GM12875 (cell line): ENCODE results near the gene COPS7B.
A peak's percentile ranks its signal among the peaks of the same experiment; 100 is the strongest.

ENCODE experiments used
- H3K4me3 ChIP-seq: one replicate; pipeline ENCODE4 v1.5.1; 2011; ENCODE audit warnings: low read depth, low read length, control low read depth
- CTCF ChIP-seq: IDR thresholded peaks from 2 replicates; pipeline ENCODE4 v1.5.1; 2011; ENCODE audit warnings: low read depth, mild to moderate bottlenecking, control low read depth, inconsistent platforms, low read length, moderate library complexity, borderline replicate concordance; ENCODE audit not compliant: insufficient read depth

Gene COPS7B

GRCh38 chr2:231752061-231752460 lies 34.2 kb upstream of the COPS7B start:
- no peak overlapping the region for H3K4me3 ChIP-seq
- no peak for TF ChIP-seq CTCF

GRCh38 chr2:231761735-231762134 lies 24.5 kb upstream of the COPS7B start:
- no peak overlapping the region for H3K4me3 ChIP-seq
- TF ChIP-seq CTCF = no peak

- no peak overlapping the region for H3K4me3 ChIP-seq
- TF ChIP-seq CTCF = no peak
Measured at GRCh38 chr2:231764124-231764523, 22.1 kb upstream of the COPS7B start.

GRCh38 chr2:231764760-231765159 lies 21.5 kb upstream of the COPS7B start:
- no peak for TF ChIP-seq CTCF
- no peak overlapping the region for H3K4me3 ChIP-seq

- no peak for TF ChIP-seq CTCF
- H3K4me3 ChIP-seq = no peak overlapping the region
Measured at GRCh38 chr2:231765496-231765929, 20.7 kb upstream of the COPS7B start.

- no peak overlapping the region for H3K4me3 ChIP-seq
- no peak for TF ChIP-seq CTCF
Measured at GRCh38 chr2:231769170-231770136, 16.8 kb upstream of the COPS7B start.

- TF ChIP-seq CTCF = no peak
- peak overlapping the region; percentile 78 for H3K4me3 ChIP-seq
Measured at GRCh38 chr2:231780123-231780908, 5.9 kb upstream of the COPS7B start.
